ENCODE data around the gene SHROOM2.

DNA sequence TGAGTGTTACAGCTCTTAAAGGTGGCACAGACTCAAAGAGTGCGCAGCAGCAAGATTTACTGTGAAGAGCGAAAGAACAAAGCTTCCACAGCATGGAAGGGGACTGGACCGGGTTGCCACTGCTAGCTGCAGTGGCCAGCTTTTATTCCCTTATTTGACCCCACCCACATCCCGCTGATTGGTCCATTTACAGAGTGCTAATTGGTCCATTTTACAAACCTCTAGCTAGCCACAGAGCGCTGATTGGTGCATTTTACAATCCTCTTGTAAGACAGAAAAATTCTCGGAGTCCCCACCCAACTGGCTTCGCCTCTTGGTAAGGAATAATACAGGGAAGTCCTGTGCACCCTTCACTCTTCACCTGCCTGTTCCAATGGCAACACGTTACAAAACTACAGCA, 1.9 kb upstream of the SHROOM2 start:
- TF ChIP-seq SP1 (IDR thresholded peaks at IDR 0.05) (no peak), FOXM1 (IDR thresholded peaks at IDR 0.05; ENCODE audit: borderline replicate concordance) (no peak), ELF4 (IDR thresholded peaks at IDR 0.05) (no peak), L3MBTL2 (conservative IDR thresholded peaks at IDR 0.05) (no peak)
